HepG2 (cell line): ENCODE data around the gene FNBP1L. TPM values are rescaled to one million over a fixed set of nuclear protein-coding genes. Genes with fewer than 3 reads are reported as not detected.

Source experiments
- ARID4A ChIP-seq: sonication (generic); formaldehyde crosslinking; IDR thresholded peaks from 2 replicates; pipeline ENCODE4 v1.5.0; 2020; ENCODE audit warnings: mild to moderate bottlenecking, missing genetic modification reagents, borderline replicate concordance
- FOXA3 ChIP-seq: IDR thresholded peaks from 2 replicates; pipeline ENCODE4 v1.6.1; 2016; ENCODE audit warnings: missing genetic modification reagents, missing compliant biosample characterization
- GATA4 ChIP-seq: sonication (generic); IDR thresholded peaks from 2 replicates; pipeline ENCODE4 v1.6.1; 2016; ENCODE audit warnings: antibody characterized with exemption, low read depth, borderline replicate concordance
- HNRNPLL ChIP-seq: fragments of 200-400 bp; formaldehyde crosslinking; IDR thresholded peaks from 2 replicates; pipeline ENCODE4 v1.6.1; 2017; ENCODE audit warnings: mild to moderate bottlenecking, low read depth, low read length; ENCODE audit not compliant: poor library complexity, severe bottlenecking
- NKX3-1 ChIP-seq: sonication (generic); formaldehyde crosslinking; IDR thresholded peaks from 2 replicates; pipeline ENCODE4 v1.5.0; 2020; ENCODE audit warnings: missing genetic modification reagents
- RERE ChIP-seq: IDR thresholded peaks from 2 replicates; pipeline ENCODE4 v1.6.1; 2016; ENCODE audit warnings: low read depth, missing genetic modification reagents, missing compliant biosample characterization
- ZNF766 ChIP-seq: sonication (generic); formaldehyde crosslinking; IDR thresholded peaks from 2 replicates; pipeline ENCODE4 v1.5.0; 2020; ENCODE audit warnings: missing genetic modification reagents, borderline replicate concordance
- polyA plus RNA-seq, 8 experiments: library from polyadenylated mRNA; depleted of rRNA in 3 of 8; stranded (reverse) in 7 of 8; unstranded in 1 of 8; fragments of >200 nt; fragmentation: Illumina TruSeq in 4 of 8; extraction: Trizol in 4 of 8; gene quantifications; 2 replicates each; pipeline versions ENCODE4 v1.2.1 to v1.2.3, GENCODE V29; 2011 to 2016; ENCODE audit warnings: low read depth in 4 of 8, missing spikeins in 1 of 8, mixed read lengths in 1 of 8; ENCODE audit not compliant: insufficient read depth in 1 of 8
- total RNA-seq, 5 experiments: library from RNA; depleted of rRNA; stranded (reverse); fragments of >200 nt; fragmentation: Illumina TruSeq; extraction: Trizol; gene quantifications; 2 replicates each; pipeline ENCODE4 v1.2.3, GENCODE V29; 2016; ENCODE audit warnings: low read depth in 1 of 5
- TF ChIP-seq, protein P1 (sequence below): sonication (generic); formaldehyde crosslinking; IDR thresholded peaks from 2 replicates; pipeline ENCODE4 v1.5.1; 2020; ENCODE audit warnings: mild to moderate bottlenecking, missing genetic modification reagents, borderline replicate concordance
- TF ChIP-seq, protein P2 (sequence below): sonication (generic); formaldehyde crosslinking; IDR thresholded peaks from 2 replicates; pipeline ENCODE4 v1.5.0; 2020; ENCODE audit warnings: missing genetic modification reagents, mild to moderate bottlenecking, borderline replicate concordance

Gene FNBP1L
- total and polyA plus RNA-seq, 2 of the 13 experiments (the other 11 are each of a cell fraction or from before 2014, with no cell fraction given) = 24.1 to 27.1 TPM

GRCh38 chr1:93585059-93585966 lies 137.4 kb downstream of the FNBP1L start (continued):
- TF ChIP-seq RERE (peak; percentile 69; the same call in 1 of the 2 replicates), FOXA3 (CRISPR knock-in tag) (peak; percentile 78), ARID4A (CRISPR knock-in tag) (peak; percentile 64; the same call in 1 of the 2 replicates), NKX3-1 (CRISPR knock-in tag) (no peak), GATA4 (peak; percentile 75; the same call in 1 of the 2 replicates), ZNF766 (CRISPR knock-in tag) (0 out of 2 replicates have a peak, but pooled peaks have one; percentile 41), HNRNPLL (peak; percentile 33)
- TF ChIP-seq, protein P1, sequence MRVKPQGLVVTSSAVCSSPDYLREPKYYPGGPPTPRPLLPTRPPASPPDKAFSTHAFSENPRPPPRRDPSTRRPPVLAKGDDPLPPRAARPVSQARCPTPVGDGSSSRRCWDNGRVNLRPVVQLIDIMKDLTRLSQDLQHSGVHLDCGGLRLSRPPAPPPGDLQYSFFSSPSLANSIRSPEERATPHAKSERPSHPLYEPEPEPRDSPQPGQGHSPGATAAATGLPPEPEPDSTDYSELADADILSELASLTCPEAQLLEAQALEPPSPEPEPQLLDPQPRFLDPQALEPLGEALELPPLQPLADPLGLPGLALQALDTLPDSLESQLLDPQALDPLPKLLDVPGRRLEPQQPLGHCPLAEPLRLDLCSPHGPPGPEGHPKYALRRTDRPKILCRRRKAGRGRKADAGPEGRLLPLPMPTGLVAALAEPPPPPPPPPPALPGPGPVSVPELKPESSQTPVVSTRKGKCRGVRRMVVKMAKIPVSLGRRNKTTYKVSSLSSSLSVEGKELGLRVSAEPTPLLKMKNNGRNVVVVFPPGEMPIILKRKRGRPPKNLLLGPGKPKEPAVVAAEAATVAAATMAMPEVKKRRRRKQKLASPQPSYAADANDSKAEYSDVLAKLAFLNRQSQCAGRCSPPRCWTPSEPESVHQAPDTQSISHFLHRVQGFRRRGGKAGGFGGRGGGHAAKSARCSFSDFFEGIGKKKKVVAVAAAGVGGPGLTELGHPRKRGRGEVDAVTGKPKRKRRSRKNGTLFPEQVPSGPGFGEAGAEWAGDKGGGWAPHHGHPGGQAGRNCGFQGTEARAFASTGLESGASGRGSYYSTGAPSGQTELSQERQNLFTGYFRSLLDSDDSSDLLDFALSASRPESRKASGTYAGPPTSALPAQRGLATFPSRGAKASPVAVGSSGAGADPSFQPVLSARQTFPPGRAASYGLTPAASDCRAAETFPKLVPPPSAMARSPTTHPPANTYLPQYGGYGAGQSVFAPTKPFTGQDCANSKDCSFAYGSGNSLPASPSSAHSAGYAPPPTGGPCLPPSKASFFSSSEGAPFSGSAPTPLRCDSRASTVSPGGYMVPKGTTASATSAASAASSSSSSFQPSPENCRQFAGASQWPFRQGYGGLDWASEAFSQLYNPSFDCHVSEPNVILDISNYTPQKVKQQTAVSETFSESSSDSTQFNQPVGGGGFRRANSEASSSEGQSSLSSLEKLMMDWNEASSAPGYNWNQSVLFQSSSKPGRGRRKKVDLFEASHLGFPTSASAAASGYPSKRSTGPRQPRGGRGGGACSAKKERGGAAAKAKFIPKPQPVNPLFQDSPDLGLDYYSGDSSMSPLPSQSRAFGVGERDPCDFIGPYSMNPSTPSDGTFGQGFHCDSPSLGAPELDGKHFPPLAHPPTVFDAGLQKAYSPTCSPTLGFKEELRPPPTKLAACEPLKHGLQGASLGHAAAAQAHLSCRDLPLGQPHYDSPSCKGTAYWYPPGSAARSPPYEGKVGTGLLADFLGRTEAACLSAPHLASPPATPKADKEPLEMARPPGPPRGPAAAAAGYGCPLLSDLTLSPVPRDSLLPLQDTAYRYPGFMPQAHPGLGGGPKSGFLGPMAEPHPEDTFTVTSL (CRISPR knock-in tag) = peak; percentile 31; the same call in 1 of the 2 replicates
- TF ChIP-seq, protein P2, sequence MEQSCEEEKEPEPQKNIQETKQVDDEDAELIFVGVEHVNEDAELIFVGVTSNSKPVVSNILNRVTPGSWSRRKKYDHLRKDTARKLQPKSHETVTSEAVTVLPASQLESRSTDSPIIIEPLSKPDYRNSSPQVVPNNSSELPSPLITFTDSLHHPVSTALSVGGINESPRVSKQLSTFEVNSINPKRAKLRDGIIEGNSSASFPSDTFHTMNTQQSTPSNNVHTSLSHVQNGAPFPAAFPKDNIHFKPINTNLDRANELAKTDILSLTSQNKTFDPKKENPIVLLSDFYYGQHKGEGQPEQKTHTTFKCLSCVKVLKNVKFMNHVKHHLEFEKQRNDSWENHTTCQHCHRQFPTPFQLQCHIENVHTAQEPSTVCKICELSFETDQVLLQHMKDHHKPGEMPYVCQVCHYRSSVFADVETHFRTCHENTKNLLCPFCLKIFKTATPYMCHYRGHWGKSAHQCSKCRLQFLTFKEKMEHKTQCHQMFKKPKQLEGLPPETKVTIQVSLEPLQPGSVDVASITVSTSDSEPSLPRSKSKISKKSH (CRISPR knock-in tag) = no peak
